Activated CD8-positive, alpha-beta memory T cell treated with anti-CD3 and anti-CD28 coated beads for 1 hour (primary cell): Measurements from ENCODE around the gene INPP5K.
A peak's percentile ranks its signal among the peaks of the same experiment; 100 is the strongest.

ENCODE experiments used
- DNase-seq, 2 donors: peaks; one replicate each; pipeline ENCODE4 v3.0.0-alpha.2; 2020; ENCODE audit warnings: low read depth in 1 of 2; ENCODE audit errors: extremely low read depth in 1 of 2

The INPP5K gene

GRCh38 chr17:1486802-1487695, 29.4 kb downstream of the INPP5K start:
- peak; percentile 66 to 68 for DNase-seq

GRCh38 chr17:1485423-1486376, 30.7 kb downstream of the INPP5K start:
- DNase-seq, result peak in 1 of 2 donors; percentile 52

DNA sequence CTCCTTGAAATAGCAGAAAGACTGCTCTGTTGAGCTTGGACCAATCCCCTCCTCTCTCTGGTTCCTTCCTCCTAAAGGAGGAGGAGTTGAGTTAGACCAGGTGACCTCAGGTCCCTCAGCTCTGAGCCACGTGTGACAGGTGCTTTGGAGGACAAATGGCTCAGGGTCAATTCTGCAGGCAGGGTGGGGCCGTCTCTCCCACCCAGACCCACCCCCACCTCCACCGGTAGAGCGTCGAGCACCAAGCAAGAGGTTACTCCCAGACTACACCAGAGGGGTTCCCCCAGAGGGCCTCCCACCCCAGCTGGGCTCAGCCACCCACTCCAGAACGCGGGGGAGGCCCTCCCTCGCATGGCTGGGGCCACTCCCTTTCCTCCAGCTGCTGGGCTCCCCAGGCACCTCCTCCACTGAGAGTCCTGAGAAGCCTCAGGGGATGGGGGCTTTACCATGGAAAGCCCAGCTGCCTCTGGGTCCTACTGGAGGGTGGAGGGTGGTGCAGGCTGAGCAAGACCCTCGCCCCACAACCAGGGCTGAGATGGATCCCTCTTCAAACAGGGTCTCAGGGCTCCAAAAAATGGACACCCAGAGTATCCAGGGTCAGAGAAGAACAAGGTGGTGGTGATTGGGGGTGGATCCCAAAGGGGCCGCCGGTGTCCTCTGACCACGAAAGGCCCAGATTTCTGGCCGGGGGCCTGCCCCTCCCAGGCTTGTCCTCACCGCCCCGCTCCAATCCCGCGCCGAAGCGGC, 31.6 kb downstream of the INPP5K start:
- DNase-seq, result no peak

DNA sequence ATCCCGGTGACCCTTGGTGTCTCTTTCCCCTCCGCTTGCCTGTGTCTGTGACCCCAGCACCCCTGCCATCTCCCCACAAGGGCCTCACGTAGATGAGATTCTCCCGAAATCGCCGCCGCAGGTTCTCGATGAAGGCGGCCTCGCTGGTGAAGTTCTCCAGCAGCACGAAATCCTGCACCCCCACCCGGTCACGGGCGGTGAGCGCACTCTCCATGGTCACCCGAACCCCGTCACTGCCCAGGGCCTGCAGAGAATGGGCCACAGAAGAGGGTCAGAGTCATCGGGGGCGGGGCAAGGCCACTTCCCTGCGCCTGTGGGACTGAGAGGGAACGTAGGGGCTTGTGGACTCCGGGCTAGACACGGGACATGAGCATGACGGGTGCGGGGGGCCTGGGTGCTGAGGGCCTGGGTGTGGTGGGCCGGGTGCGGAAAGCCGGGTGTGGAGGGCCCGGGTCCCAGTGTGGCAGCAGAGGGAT, 32.3 kb downstream of the INPP5K start:
- no peak for DNase-seq

DNA sequence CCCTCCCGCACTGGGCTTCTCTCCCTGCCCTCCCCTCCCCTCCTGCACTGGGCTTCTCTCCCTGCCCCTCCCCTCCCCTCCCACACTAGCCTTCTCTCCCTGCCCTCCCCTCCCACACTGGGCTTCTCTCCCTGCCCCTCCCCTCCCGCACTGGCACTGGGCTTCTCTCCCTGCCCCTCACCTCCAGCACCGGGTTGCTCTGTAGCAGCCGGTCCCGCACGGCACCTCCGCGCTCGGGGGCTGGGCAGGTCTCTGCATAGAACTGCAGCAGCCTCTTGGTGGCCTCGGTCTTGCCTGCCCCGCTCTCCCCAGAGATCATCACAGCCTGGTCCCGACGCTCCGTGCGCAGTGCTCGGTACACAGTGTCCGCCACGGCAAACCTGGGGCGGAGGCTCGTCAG, 33.7 kb downstream of the INPP5K start:
- no peak for DNase-seq

DNA sequence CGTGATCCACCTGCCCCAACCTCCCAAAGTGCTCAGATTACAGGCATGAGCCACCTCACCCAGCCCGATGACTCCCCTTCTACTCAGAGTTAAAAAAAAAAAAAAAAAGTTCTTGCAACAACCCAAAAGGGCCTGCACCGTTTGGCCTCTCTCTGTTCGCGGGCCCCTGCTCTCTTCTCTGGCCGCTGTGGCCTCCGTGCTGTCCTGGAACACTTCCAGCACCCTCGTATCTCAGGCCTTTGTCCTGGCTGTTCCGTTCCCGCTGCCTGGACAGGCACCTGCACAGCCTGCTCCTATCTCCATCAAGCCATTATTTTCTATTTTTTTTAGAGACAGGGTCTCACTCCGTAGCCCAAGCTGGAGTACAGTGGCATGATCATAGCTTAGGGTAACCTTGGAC, 34.7 kb downstream of the INPP5K start:
- no peak for DNase-seq

GRCh38 chr17:1480747-1481465, 35.5 kb downstream of the INPP5K start:
- no peak for DNase-seq

- DNase-seq, result no peak
Observed at GRCh38 chr17:1478418-1478817, 38.0 kb downstream of the INPP5K start.

GRCh38 chr17:1475321-1475854, 41.0 kb downstream of the INPP5K start:
- DNase-seq, result no peak

DNA sequence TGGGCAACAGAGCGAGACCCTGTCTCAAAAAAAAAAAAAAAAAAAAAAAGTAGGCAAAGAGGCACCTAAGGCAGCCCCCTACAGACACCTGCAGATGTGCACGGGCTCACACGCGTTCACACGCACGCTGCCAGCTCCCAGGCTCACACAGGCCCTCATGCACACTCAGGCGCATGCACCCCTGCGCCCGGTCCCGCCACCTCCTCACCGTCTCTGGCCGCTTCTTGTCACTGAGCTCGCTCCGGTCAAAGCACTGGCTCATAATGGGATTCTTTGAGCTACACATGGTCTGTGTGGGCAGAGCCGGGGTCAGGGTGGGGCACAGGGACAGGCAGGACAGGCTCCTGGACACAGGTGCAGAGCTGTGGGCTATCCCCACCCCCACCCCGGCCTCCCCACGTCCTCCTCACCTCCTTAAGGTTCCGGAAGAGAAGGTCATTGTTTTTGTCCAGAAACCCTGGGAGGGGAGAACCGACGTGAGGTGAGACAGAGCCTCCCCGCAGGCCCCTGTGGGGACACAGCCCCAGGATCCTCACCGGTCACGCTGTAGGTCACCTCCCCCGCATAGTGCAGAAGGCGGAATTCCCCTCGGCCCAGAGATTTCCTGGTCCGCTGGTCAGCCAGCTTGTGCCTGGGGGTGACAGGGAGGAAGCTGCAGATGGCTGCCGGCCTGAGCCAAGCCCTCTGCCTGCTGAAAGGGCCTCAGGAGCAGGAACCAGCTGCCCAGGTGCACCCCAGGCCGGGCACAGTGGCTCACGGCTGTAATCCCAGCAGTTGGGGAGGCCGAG, 41.8 kb downstream of the INPP5K start:
- DNase-seq, result no peak

DNA sequence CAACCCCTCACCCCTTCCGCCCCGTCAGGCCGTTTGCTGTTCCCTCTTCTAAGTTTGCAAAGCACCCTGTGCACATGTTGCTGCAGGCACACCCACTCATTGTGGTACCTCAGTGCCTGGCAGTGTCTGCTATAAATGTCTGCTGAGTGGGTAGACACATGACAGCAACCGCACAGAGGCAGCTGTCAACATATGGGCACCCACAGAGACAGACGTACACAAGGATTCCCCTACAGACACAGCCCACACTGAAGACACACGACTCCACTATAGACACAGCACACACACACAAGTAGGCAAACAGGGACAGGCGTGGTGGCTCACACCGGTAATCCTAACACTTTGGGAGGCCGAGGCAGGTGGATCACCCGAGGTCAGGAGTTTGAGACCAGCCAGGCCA, 42.6 kb downstream of the INPP5K start:
- no peak for DNase-seq

DNA sequence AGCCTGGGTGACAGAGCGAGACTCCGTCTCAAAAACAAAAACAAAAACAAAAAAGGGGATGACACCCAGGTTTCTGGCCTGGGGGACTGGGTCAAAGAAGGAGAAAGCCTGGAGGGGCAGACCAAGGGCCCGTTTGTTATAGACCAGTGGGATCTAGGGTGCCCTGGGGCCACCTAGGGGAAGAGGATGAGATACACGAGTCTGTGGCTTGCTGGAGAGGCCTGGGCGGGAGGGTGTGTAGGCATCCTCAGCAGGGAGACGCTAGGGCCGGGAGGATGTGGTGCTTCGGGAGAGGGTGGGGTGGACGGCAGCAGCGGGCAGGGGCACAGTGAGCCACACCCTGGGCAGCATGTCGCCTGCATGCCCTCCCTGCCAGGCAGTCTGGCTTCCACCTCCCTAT, 43.2 kb downstream of the INPP5K start:
- DNase-seq, result no peak

- DNase-seq, result no peak
Observed at GRCh38 chr17:1471911-1472821, 44.2 kb downstream of the INPP5K start.

DNA sequence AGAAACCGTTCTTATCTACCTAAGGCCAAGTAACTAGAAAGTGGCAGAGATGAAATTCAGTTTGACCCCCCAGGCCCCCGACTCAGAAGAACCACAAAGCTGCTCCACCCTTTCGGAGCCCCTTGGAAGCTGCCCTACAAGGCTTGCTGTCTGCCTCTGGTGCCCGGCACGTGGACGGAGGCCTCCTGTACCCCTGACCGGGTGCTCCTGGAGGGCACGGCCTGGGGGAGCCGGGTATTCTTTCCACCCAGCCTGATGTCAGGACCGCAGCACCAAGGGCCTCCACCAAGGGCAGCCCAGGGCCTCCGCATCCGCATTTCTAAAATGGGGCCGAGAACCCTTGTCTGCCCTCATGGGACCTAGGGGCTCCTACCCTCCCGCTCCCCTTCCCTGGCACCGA, 44.9 kb downstream of the INPP5K start:
- no peak for DNase-seq

DNA sequence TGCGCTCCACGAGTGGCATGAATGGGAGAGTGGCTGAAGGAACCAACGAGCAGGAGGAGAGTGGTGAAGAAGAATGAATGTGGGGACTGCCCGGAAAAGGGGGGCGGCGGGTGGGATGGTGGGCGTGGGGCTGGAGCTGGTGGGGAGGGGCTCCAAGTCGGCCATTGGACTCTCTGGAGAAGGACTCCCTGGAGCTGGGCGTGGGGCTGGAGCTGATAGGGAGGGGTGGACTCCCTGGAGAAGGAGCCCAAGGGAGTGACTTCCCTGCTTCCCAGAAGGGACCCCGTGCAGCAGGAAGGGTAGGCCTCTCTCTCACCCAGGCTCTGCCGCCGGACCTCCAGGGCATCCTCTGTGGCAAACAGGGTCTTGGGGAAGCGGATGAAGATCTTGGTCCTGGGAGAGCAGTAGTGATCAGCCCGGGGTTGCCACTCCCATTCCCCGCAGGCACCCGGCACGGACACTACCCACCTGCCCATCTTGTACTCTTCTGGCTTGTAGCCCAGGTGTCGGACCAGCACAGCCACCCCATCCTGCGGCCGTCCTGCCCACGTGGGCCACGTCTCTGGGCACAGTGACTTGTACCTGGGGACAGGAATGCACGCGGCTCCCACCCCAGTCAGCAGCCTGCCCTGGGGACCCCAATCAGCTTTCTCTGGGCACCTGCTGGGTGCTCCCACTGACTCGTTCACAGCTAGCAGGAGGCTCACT, 45.5 kb downstream of the INPP5K start:
- DNase-seq, result no peak

DNA sequence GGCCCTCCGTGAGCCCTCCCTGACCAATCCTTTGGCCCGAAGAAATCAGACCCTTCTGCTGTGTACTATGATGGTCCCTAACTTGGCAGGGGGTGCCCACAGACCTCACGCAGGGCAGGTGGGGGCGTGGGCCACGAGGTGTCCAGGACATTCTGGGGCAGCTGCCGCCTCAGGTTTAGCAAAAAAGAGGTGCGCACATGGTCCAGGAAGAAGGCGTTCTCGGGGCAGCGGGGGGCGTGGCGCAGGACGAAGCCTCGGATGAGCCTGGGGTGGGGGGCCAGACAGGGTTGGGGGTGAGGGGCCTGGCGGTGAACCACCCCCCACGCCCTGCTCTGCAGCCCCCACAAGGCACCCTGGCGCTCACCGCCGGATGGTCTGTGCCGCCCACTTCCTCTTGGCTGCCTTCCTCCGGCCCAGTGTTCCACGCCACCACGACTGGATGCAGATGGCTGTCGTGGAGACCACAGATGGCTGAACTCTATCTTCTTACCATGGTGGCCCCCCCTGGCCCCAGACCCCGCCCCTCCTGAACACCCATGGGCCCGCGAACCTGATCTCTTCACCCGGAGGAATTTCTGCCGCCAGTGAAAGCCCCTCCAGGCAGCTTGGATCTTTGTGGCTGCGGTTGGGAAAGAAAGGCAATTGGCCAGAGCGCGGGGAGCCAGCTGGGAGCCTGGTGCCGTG, 46.2 kb downstream of the INPP5K start:
- DNase-seq, result no peak
